ENCODE results near the gene MAPKAPK3.

DNA sequence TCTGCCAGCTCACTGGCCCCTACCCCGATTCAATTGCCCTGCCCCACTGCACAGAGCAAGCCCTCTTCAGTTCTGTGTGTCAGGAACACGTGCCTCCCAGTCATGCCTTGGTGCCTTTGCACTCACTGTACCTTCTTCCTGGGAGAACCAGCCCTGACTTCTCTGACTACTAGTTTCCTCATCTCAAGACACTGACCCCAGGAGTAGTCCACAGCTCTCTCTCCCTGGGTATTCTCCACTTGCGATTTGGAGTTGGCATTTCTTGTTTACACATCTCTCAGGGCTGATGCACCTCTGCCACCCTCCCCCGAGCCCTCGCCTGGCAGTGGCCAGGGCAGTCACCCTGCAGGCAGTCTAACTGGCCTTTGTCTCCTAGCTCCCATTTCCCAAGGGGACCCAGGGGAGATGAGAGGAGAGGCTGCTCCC, 11.0 kb upstream of the MAPKAPK3 start:
- TF ChIP-seq, protein P1, sequence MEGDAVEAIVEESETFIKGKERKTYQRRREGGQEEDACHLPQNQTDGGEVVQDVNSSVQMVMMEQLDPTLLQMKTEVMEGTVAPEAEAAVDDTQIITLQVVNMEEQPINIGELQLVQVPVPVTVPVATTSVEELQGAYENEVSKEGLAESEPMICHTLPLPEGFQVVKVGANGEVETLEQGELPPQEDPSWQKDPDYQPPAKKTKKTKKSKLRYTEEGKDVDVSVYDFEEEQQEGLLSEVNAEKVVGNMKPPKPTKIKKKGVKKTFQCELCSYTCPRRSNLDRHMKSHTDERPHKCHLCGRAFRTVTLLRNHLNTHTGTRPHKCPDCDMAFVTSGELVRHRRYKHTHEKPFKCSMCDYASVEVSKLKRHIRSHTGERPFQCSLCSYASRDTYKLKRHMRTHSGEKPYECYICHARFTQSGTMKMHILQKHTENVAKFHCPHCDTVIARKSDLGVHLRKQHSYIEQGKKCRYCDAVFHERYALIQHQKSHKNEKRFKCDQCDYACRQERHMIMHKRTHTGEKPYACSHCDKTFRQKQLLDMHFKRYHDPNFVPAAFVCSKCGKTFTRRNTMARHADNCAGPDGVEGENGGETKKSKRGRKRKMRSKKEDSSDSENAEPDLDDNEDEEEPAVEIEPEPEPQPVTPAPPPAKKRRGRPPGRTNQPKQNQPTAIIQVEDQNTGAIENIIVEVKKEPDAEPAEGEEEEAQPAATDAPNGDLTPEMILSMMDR (IDR thresholded peaks at IDR 0.05; ENCODE audit: poor library complexity, severe bottlenecking), result no peak
- TF ChIP-seq EZH2 (IDR thresholded peaks at IDR 0.05; ENCODE audit: borderline replicate concordance, insufficient read depth, low read length, poor library complexity, severe bottlenecking), result no peak
- no peak for TF ChIP-seq POLR2AphosphoS5 (IDR thresholded peaks at IDR 0.05)
- TF ChIP-seq TAF1 (IDR thresholded peaks at IDR 0.05; ENCODE audit: low read depth), result no peak
- TF ChIP-seq RAD21 (conservative IDR thresholded peaks at IDR 0.05), result no peak
- TF ChIP-seq EP300 (conservative IDR thresholded peaks at IDR 0.05; ENCODE audit: poor library complexity, severe bottlenecking), result no peak
